HepG2 (cell line): Measurements from ENCODE around the gene HAO2. TPM values are rescaled to one million over a fixed set of nuclear protein-coding genes. Genes with fewer than 3 reads are reported as not detected.

ENCODE experiments used
- AGO2 ChIP-seq: fragments of 200-400 bp; formaldehyde crosslinking; optimal IDR thresholded peaks from 2 replicates; pipeline ENCODE3; 2017; ENCODE audit warnings: mild to moderate bottlenecking, low read depth, low read length, moderate library complexity
- ATAD3A ChIP-seq: sonication (generic); formaldehyde crosslinking; IDR thresholded peaks from 2 replicates; pipeline ENCODE4 v1.4.0; 2020; ENCODE audit warnings: missing genetic modification reagents
- BRD4 ChIP-seq: sonication (generic); formaldehyde crosslinking; IDR thresholded peaks from 2 replicates; pipeline ENCODE4 v1.4.0; 2020; ENCODE audit warnings: missing genetic modification reagents
- FOXA3 ChIP-seq: IDR thresholded peaks from 2 replicates; pipeline ENCODE4 v1.6.1; 2016; ENCODE audit warnings: missing genetic modification reagents, missing compliant biosample characterization
- FOXO1 ChIP-seq: sonication (generic); formaldehyde crosslinking; IDR thresholded peaks from 2 replicates; pipeline ENCODE4 v1.4.0; 2020; ENCODE audit warnings: missing genetic modification reagents
- HOXA3 ChIP-seq: sonication (generic); formaldehyde crosslinking; IDR thresholded peaks from 2 replicates; pipeline ENCODE4 v1.5.0; 2020; ENCODE audit warnings: missing genetic modification reagents
- JUNB ChIP-seq: sonication (generic); formaldehyde crosslinking; IDR thresholded peaks from 2 replicates; pipeline ENCODE4 v1.8.0; 2022; ENCODE audit warnings: missing genetic modification reagents, mild to moderate bottlenecking, borderline replicate concordance
- MEF2D ChIP-seq: sonication (generic); formaldehyde crosslinking; IDR thresholded peaks from 2 replicates; pipeline ENCODE4 v1.5.1; 2020; ENCODE audit warnings: mild to moderate bottlenecking, missing genetic modification reagents
- MTF1 ChIP-seq: sonication (generic); formaldehyde crosslinking; IDR thresholded peaks from 2 replicates; pipeline ENCODE4 v1.5.0; 2020; ENCODE audit warnings: missing genetic modification reagents
- SP140L ChIP-seq: sonication (generic); formaldehyde crosslinking; IDR thresholded peaks from 2 replicates; pipeline ENCODE4 v1.4.0; 2020; ENCODE audit warnings: missing genetic modification reagents, borderline replicate concordance
- SPEN ChIP-seq: sonication (generic); formaldehyde crosslinking; IDR thresholded peaks from 2 replicates; pipeline ENCODE4 v1.5.1; 2020; ENCODE audit warnings: low read depth, mild to moderate bottlenecking, missing genetic modification reagents
- SRSF9 ChIP-seq: fragments of 200-400 bp; formaldehyde crosslinking; IDR thresholded peaks from 2 replicates; pipeline ENCODE4 v1.6.1; 2018; ENCODE audit warnings: borderline replicate concordance, mild to moderate bottlenecking, low read depth, low read length; ENCODE audit not compliant: insufficient read depth, poor library complexity, severe bottlenecking
- ZBTB25 ChIP-seq: IDR thresholded peaks from 2 replicates; pipeline ENCODE4 v1.6.1; 2018; ENCODE audit warnings: missing genetic modification reagents
- ZFP82 ChIP-seq: sonication (generic); formaldehyde crosslinking; IDR thresholded peaks from 2 replicates; pipeline ENCODE4 v1.5.1; 2020; ENCODE audit warnings: mild to moderate bottlenecking, missing genetic modification reagents, borderline replicate concordance
- ZNF10 ChIP-seq: sonication (generic); formaldehyde crosslinking; IDR thresholded peaks from 2 replicates; pipeline ENCODE4 v1.4.0; 2020; ENCODE audit warnings: mild to moderate bottlenecking, low read depth, missing genetic modification reagents, borderline replicate concordance
- ZNF207 ChIP-seq: fragments of 450-650 bp; IDR thresholded peaks from 2 replicates; pipeline ENCODE4 v1.6.1; 2016; ENCODE audit warnings: antibody characterized with exemption, borderline replicate concordance
- ZNF276 ChIP-seq: sonication (generic); formaldehyde crosslinking; IDR thresholded peaks from 2 replicates; pipeline ENCODE4 v1.4.0; 2020; ENCODE audit warnings: mild to moderate bottlenecking, low read depth, missing genetic modification reagents
- ZNF572 ChIP-seq: sonication (generic); formaldehyde crosslinking; IDR thresholded peaks from 2 replicates; pipeline ENCODE4 v1.5.1; 2020; ENCODE audit warnings: mild to moderate bottlenecking, missing genetic modification reagents
- polyA plus RNA-seq, 8 experiments: library from polyadenylated mRNA; depleted of rRNA in 3 of 8; stranded (reverse) in 7 of 8; unstranded in 1 of 8; fragments of >200 nt; fragmentation: Illumina TruSeq in 4 of 8; extraction: Trizol in 4 of 8; gene quantifications; 2 replicates each; pipeline versions ENCODE4 v1.2.1 to v1.2.3, GENCODE V29; 2011 to 2016; ENCODE audit warnings: low read depth in 4 of 8, missing spikeins in 1 of 8, mixed read lengths in 1 of 8; ENCODE audit not compliant: insufficient read depth in 1 of 8
- total RNA-seq, 5 experiments: library from RNA; depleted of rRNA; stranded (reverse); fragments of >200 nt; fragmentation: Illumina TruSeq; extraction: Trizol; gene quantifications; 2 replicates each; pipeline ENCODE4 v1.2.3, GENCODE V29; 2016; ENCODE audit warnings: low read depth in 1 of 5
- TF ChIP-seq, protein P1 (sequence below): sonication (generic); formaldehyde crosslinking; IDR thresholded peaks from 2 replicates; pipeline ENCODE4 v1.5.0; 2020; ENCODE audit warnings: missing genetic modification reagents
- TF ChIP-seq, protein P2 (sequence below): sonication (generic); formaldehyde crosslinking; IDR thresholded peaks from 2 replicates; pipeline ENCODE4 v1.5.0; 2020; ENCODE audit warnings: mild to moderate bottlenecking, missing genetic modification reagents
- TF ChIP-seq, protein P3 (sequence below): IDR thresholded peaks from 2 replicates; pipeline ENCODE4 v1.6.1; 2016; ENCODE audit warnings: mild to moderate bottlenecking, missing biosample characterization, missing genetic modification reagents

Gene HAO2
- total and polyA plus RNA-seq, 2 of the 13 experiments (the other 11 are each of a cell fraction or from before 2014, with no cell fraction given), result 0.05 to 0.09 TPM

GRCh38 chr1:119327450-119328155 lies 41.0 kb upstream of the HAO2 start (continued):
- TF ChIP-seq SRSF9 (no peak), ZNF572 (CRISPR knock-in tag) (no peak), ZFP82 (CRISPR knock-in tag) (no peak), SPEN (CRISPR knock-in tag) (no peak; the same call in 1 of the 2 replicates), ZNF276 (CRISPR knock-in tag) (0 out of 2 replicates have a peak, but pooled peaks have one; percentile 31), AGO2 (peak; percentile 57), JUNB (CRISPR knock-in tag) (no peak), MEF2D (CRISPR knock-in tag) (no peak), BRD4 (CRISPR knock-in tag) (no peak; the same call in 1 of the 2 replicates), ZBTB25 (CRISPR knock-in tag) (no peak), MTF1 (CRISPR knock-in tag) (no peak), HOXA3 (peak; percentile 47), SP140L (CRISPR knock-in tag) (no peak), FOXA3 (CRISPR knock-in tag) (no peak), ZNF10 (CRISPR knock-in tag) (no peak), ATAD3A (CRISPR knock-in tag) (no peak), FOXO1 (CRISPR knock-in tag) (0 out of 2 replicates have a peak, but pooled peaks have one; percentile 39), ZNF207 (no peak)
- TF ChIP-seq, protein P1, sequence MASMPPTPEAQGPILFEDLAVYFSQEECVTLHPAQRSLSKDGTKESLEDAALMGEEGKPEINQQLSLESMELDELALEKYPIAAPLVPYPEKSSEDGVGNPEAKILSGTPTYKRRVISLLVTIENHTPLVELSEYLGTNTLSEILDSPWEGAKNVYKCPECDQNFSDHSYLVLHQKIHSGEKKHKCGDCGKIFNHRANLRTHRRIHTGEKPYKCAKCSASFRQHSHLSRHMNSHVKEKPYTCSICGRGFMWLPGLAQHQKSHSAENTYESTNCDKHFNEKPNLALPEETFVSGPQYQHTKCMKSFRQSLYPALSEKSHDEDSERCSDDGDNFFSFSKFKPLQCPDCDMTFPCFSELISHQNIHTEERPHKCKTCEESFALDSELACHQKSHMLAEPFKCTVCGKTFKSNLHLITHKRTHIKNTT (CRISPR knock-in tag), result no peak
- TF ChIP-seq, protein P2, sequence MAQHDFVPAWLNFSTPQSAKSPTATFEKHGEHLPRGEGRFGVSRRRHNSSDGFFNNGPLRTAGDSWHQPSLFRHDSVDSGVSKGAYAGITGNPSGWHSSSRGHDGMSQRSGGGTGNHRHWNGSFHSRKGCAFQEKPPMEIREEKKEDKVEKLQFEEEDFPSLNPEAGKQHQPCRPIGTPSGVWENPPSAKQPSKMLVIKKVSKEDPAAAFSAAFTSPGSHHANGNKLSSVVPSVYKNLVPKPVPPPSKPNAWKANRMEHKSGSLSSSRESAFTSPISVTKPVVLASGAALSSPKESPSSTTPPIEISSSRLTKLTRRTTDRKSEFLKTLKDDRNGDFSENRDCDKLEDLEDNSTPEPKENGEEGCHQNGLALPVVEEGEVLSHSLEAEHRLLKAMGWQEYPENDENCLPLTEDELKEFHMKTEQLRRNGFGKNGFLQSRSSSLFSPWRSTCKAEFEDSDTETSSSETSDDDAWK (CRISPR knock-in tag), result no peak
- TF ChIP-seq, protein P3, sequence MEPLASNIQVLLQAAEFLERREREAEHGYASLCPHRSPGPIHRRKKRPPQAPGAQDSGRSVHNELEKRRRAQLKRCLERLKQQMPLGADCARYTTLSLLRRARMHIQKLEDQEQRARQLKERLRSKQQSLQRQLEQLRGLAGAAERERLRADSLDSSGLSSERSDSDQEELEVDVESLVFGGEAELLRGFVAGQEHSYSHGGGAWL (CRISPR knock-in tag), result no peak; the same call in 1 of the 2 replicates
